ENCODE measurements around the gene CTIF.

GRCh38 chr18:48785736-48786454 is 247.1 kb downstream of the CTIF start:
- TF ChIP-seq CTCF (conservative IDR thresholded peaks at IDR 0.05 in 1 of 2, IDR thresholded peaks at IDR 0.05 in 1 of 2; ENCODE audit: low read depth in 1 of 2, low read length in 2 of 2) = no peak
- TF ChIP-seq EZH2 (IDR thresholded peaks at IDR 0.05; ENCODE audit: low read length, missing control alignments) = no peak
